ENCODE results near the gene C1orf159. TPM values are rescaled to one million over a fixed set of nuclear protein-coding genes. Genes with fewer than 3 reads are reported as not detected.

Gene C1orf159
- total and polyA plus RNA-seq, 9 of the 15 experiments (the other 6 are each of a cell fraction or from before 2014, with no cell fraction given): 0.28 to 54.9 (median 10.6) TPM

DNA sequence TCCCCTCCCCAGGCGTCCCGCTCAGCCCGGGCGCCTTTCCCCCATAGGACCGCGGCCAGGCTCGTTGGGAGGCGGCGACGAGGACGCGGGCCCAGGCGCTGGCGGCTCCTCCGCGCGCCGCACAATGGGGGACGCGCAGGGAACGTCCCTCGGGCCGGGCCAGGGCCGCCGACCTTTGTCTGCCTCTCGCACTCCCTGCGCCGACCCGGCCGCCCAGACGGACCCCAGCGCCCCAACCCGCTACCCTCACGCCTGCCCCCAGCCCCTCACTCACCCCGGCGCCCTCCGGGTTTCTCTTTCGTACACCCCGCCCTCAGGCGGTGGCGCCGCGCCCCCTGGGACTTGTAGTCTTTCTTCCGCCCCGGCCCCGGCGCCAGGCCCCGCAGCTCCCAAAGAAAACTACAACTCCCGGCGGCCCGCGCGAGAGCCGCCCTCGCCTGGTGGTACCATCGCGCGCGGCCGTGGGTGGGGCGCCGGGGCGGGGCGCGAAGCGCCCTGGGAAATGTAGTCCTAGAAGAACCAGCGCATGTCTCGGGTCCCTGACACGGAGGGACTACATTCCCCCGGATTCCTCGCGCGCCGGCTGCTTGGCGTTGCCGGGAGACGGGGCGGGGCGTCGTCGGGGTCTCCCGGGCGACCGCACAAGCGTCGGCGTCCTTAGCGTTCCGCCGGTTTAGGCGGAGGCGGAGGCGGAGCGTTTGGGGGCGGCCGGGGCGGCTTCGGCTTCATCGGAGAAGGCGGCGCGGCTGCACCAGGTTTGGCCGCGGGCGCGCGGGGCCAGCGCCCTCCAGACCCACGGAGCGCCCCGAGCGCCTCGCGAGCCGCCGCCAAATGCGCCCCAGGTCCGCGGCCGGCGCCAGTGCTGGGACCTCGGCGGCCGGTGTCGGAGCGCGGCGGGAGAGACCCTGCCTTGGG is at the start of gene C1orf159 (continued):
- TF ChIP-seq ZNF197 (CRISPR knock-in tag; IDR thresholded peaks at IDR 0.05; ENCODE audit: low read depth) (peak; percentile 98), TAL1 (IDR thresholded peaks at IDR 0.05) (no peak), POLR3G (IDR thresholded peaks at IDR 0.05; ENCODE audit: extremely low read depth, insufficient read length, insufficient replicate concordance) (no peak), MAFF (IDR thresholded peaks at IDR 0.05; ENCODE audit: low read length) (no peak), LEF1 (IDR thresholded peaks at IDR 0.05) (no peak), DNMT1 (IDR thresholded peaks at IDR 0.05) (no peak), POU5F1 (IDR thresholded peaks at IDR 0.05; ENCODE audit: borderline replicate concordance, low read depth, low read length, partially characterized antibody) (peak; percentile 74), SPI1 (IDR thresholded peaks at IDR 0.05; ENCODE audit: borderline replicate concordance, low read depth, low read length) (no peak), KLF13 (tag; IDR thresholded peaks at IDR 0.05; ENCODE audit: borderline replicate concordance, low read depth) (no peak; the same call in 1 of the 2 replicates), HCFC1 (IDR thresholded peaks at IDR 0.05; ENCODE audit: low read depth, low read length) (peak; percentile 99), DPF2 (IDR thresholded peaks at IDR 0.05) (no peak), ZNF212 (CRISPR knock-in tag; IDR thresholded peaks at IDR 0.05) (peak; percentile 35; the same call in 1 of the 2 replicates), HLTF (IDR thresholded peaks at IDR 0.05) (no peak), HDAC3 (IDR thresholded peaks at IDR 0.05; ENCODE audit: borderline replicate concordance, partially characterized antibody) (no peak), SIX5 (IDR thresholded peaks at IDR 0.05; ENCODE audit: borderline replicate concordance in 1 of 2, insufficient read depth in 1 of 2, low read depth in 1 of 2, low read length in 2 of 2) (peak; percentile 91 to 98), ZNF780A (CRISPR knock-in tag; IDR thresholded peaks at IDR 0.05) (no peak), ZC3H11A (IDR thresholded peaks at IDR 0.05; ENCODE audit: low read depth, low read length) (no peak), SMC3 (conservative IDR thresholded peaks at IDR 0.05; ENCODE audit: insufficient read depth, low read depth, low read length) (no peak), POLR2AphosphoS5 (IDR thresholded peaks at IDR 0.05; ENCODE audit: control insufficient read depth, insufficient read depth, low read depth, low read length) (peak; percentile 46; the same call in 1 of the 2 replicates)
- TF ChIP-seq, protein P1, sequence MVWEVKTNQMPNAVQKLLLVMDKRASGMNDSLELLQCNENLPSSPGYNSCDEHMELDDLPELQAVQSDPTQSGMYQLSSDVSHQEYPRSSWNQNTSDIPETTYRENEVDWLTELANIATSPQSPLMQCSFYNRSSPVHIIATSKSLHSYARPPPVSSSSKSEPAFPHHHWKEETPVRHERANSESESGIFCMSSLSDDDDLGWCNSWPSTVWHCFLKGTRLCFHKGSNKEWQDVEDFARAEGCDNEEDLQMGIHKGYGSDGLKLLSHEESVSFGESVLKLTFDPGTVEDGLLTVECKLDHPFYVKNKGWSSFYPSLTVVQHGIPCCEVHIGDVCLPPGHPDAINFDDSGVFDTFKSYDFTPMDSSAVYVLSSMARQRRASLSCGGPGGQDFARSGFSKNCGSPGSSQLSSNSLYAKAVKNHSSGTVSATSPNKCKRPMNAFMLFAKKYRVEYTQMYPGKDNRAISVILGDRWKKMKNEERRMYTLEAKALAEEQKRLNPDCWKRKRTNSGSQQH (CRISPR knock-in tag; IDR thresholded peaks at IDR 0.05): peak; percentile 84; the same call in 1 of the 2 replicates
- TF ChIP-seq, protein P2, sequence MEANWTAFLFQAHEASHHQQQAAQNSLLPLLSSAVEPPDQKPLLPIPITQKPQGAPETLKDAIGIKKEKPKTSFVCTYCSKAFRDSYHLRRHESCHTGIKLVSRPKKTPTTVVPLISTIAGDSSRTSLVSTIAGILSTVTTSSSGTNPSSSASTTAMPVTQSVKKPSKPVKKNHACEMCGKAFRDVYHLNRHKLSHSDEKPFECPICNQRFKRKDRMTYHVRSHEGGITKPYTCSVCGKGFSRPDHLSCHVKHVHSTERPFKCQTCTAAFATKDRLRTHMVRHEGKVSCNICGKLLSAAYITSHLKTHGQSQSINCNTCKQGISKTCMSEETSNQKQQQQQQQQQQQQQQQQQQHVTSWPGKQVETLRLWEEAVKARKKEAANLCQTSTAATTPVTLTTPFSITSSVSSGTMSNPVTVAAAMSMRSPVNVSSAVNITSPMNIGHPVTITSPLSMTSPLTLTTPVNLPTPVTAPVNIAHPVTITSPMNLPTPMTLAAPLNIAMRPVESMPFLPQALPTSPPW (CRISPR knock-in tag; IDR thresholded peaks at IDR 0.05): peak; percentile 97
- TF ChIP-seq, protein P3, sequence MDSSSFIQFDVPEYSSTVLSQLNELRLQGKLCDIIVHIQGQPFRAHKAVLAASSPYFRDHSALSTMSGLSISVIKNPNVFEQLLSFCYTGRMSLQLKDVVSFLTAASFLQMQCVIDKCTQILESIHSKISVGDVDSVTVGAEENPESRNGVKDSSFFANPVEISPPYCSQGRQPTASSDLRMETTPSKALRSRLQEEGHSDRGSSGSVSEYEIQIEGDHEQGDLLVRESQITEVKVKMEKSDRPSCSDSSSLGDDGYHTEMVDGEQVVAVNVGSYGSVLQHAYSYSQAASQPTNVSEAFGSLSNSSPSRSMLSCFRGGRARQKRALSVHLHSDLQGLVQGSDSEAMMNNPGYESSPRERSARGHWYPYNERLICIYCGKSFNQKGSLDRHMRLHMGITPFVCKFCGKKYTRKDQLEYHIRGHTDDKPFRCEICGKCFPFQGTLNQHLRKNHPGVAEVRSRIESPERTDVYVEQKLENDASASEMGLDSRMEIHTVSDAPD (CRISPR knock-in tag; IDR thresholded peaks at IDR 0.05): no peak
- TF ChIP-seq, protein P4, sequence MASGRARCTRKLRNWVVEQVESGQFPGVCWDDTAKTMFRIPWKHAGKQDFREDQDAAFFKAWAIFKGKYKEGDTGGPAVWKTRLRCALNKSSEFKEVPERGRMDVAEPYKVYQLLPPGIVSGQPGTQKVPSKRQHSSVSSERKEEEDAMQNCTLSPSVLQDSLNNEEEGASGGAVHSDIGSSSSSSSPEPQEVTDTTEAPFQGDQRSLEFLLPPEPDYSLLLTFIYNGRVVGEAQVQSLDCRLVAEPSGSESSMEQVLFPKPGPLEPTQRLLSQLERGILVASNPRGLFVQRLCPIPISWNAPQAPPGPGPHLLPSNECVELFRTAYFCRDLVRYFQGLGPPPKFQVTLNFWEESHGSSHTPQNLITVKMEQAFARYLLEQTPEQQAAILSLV (tag; IDR thresholded peaks at IDR 0.05): no peak
